HG03159 (cell line): ENCODE data around the gene FUNDC1.
A peak's percentile ranks its signal among the peaks of the same experiment; 100 is the strongest.
"Not testable (repeated sequence)": the region's sequence is repeated elsewhere in the genome, so short reads cannot be mapped to it uniquely, and the experiment has no call there.

Experiments
- ATAC-seq: cut with Tn5 transposase; IDR thresholded peaks from one replicate; pipeline ENCODE4 v1.9.1; 2021; ENCODE audit warnings: mild to moderate bottlenecking, moderate library complexity; ENCODE audit not compliant: unreplicated experiment

FUNDC1 gene, protein sequence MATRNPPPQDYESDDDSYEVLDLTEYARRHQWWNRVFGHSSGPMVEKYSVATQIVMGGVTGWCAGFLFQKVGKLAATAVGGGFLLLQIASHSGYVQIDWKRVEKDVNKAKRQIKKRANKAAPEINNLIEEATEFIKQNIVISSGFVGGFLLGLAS

DNA sequence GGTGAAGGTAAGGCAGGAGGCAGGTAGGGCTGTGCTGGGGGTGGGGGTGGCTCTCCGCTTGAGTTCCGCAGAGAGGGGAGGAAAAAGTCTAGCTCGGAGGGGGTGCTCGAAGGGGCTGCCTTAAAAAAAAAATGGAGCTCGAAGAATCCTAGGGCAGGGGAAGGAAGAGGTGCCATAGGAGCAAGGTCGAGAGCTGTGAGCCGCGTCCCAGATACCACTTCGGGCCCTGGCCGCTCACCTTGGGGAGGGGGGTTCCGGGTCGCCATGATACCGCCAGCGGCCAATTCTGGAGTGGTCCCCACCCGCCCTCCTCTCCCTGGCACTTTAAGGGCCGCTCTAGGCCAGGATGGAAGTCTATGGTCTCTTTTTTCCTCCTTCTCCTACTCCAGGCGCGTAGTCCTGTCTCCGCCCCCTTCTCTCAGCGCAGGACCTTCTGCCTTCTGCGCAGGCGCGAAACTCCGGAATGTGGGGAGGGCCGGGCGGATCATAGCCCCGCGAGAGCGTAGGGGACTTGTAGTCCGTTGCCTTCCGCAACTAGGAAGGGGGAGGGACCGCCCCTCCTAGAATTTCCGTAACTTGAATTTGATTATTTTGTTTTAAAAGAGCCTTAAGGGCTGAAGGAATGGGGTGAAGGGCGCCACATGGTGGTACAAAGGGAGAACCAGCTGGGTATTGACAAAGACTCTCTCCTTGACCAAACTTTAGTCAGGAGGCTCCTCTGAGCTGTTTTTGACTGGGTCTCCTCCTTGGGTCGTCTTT is at the start of gene FUNDC1:
Gene FUNDC1, minus strand, starts transcription at position 293 of the 759 bp plus-strand sequence. Its CDS starts 27 bp downstream, at position 266.
- ATAC-seq: peak; percentile 98

GRCh38 chrX:44585866-44586265 is 43.2 kb upstream of the FUNDC1 start:
- ATAC-seq: no peak

DNA sequence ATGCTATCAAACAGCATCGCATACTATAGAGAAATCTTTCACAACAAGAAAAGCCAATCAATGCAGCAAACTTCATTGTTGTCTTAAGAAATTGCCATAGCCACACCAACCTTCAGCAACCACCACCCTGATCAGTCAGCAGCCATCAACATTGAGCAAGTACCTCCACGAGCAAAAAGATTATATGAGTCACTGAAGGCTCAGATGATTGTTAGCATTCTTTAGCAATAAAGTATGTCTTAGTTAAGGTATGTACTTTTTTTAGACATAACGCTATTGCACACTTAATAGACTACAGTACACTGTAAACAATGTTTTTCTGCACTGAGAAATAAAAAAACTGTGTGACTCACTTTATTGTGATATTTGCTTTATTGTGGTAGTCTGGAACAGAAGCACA is 37.8 kb upstream of the FUNDC1 start:
- ATAC-seq: no peak

DNA sequence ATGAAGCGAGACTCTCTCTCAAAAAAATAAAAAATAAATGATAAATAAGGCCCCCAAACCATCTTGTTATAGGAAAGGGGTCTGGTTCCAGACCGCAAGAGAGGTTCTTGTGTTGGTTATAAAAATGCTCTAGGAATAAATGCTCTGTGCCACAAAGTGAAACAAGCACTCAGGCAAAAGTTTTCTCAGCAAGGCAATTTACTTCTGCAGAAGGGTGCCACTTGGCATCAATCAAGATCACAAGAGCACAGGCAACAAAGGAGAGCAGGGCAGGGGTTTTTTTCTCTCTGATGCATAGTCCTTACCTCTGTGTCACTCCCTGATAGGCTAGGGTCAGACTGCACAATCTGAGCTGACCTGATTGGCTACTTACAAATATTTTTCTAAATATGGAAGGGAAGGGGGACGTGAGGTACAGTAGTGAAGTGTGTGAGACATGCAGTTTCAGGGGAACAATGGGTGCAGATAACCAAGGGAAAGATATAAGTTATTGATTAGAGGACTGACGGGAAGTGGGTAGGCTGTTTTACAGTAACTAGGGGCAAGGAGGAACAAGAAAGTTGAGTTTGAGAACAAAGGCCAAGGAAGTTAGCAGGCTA is 29.8 kb upstream of the FUNDC1 start:
- no peak for ATAC-seq

DNA sequence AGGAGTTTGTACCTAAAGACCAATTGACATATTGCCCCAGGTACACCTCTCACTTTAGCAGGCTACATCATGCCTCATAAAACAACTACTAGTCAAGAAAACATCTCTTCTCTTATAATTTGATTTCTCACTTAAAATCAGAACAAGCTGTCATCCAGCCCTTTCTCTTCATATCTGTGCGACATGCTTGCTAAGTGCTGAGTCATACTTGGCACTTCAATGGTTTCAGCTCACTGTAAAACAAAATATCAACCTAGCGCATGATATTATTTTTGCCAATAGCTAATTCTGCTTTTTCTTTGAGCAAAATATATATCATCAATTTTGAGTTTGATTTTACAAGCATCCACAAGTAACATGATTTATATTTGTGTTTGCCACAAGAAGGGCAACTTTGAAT is 27.9 kb upstream of the FUNDC1 start:
- no peak for ATAC-seq

- no peak for ATAC-seq
Measured at GRCh38 chrX:44569122-44569521, 26.5 kb upstream of the FUNDC1 start.

DNA sequence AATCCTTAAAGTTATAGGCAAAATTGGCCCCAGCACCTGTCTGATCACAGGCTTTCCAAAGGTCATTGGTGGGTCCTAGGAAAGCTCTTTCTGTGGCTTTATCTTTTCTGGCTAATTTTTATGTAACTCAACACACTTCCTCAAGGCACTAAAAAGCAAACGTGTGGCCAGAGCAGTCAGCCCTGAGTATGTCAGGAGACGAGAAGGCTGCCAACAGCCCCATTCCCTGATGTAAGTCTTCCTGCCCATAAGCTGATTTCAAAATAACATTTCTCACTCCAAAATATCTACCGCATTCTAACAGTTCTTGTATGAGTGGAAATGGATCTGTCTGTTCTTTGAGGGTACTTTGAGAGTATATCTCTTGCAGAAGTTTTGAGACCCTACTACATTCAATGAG is 25.5 kb upstream of the FUNDC1 start:
- ATAC-seq: no peak

GRCh38 chrX:44561896-44562295 is 19.2 kb upstream of the FUNDC1 start:
- ATAC-seq: not testable (repeated sequence)

DNA sequence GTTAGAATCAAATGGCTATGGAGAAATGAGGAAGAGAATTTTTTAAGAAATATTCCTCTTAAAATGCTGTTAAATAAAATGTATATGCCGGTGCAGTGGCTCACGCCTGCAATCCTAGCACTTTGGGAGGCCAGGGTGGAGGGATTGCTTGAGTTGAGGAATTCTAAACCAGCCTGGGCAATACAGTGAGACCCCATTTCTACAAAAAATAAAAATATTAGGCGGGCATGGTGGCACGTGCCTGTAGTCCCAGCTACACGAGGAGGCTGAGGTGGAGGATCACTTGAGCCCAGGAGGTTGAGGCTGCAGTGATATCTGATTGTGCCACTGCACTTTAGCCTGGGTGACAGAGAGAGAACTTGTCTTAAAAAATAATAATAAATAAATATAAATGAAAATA is 7.9 kb upstream of the FUNDC1 start:
- ATAC-seq: no peak

GRCh38 chrX:44545454-44545853 is 2.8 kb upstream of the FUNDC1 start:
- ATAC-seq: not testable (repeated sequence)

DNA sequence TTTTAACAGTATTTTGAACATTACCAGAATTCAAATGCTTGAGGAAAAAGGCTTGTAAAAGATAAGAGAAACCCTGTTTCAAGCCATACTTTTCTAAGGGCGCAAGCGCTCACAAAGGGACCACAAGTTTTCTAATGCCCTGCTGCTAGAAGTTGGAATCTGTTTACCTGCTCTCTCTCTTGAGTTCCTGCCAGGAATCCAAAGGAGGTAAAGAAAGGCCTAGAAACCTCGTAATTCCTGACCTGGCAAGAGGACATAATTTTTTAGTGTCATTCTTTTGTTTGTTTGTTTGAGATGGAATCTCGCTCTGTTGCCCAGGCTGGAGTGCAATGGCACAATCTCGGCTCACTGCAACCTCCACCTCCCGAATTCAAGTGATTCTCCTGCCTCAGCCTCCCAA is 1.4 kb upstream of the FUNDC1 start:
- no peak for ATAC-seq

GRCh38 chrX:44536198-44536597 is 6.5 kb downstream of the FUNDC1 start:
- ATAC-seq: no peak

- no peak for ATAC-seq
Measured at GRCh38 chrX:44529310-44529709, 13.3 kb downstream of the FUNDC1 start.

DNA sequence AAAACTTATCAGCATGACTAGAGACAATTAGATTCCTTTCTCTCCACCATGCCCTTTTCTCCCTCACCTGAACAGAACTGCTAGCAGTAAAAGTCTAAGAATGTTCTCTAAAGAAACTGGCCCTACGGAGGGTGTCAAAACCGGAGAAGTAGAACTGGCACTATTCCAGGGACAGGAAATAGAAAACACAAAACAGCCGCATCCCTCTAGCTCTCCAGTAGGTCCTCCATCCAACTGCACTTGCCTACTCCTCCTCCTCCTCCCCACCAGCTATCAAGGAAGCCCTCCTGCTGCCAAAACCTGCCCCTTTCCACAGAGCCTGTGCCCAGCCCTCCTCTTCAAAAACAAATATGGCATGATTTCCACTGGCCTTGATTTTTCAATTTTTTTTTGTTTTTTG is 28.4 kb downstream of the FUNDC1 start:
- ATAC-seq: no peak

GRCh38 chrX:44507292-44507691 is 35.4 kb downstream of the FUNDC1 start:
- ATAC-seq: no peak

- no peak for ATAC-seq
Measured at GRCh38 chrX:44506678-44507077, 36.0 kb downstream of the FUNDC1 start.

DNA sequence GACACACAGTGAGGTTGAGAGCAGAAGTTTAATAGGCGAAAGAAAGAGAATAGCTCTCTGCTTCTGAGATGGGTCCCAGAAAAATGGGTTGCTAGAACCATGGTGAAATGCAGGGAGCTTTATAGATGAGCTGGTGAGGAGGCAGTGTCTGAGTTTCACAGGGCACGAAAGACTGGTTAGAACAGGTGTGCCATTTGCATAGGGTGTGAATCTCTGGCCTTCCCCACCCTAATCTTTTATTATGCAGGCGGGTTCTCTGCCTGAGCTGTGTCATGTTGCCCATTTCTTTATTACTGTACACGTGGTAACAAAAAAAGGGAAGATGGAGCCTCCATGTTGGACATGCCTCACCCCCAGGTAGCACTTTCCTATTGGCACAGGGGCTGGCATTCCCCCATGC is 39.1 kb downstream of the FUNDC1 start:
- no peak for ATAC-seq

- ATAC-seq: no peak
Measured at GRCh38 chrX:44495091-44495490, 47.6 kb downstream of the FUNDC1 start.

- ATAC-seq: no peak
Measured at GRCh38 chrX:44494357-44494756, 48.3 kb downstream of the FUNDC1 start.

- no peak for ATAC-seq
Measured at GRCh38 chrX:44489515-44489914, 53.1 kb downstream of the FUNDC1 start.

GRCh38 chrX:44484607-44485146 is 58.0 kb downstream of the FUNDC1 start:
- no peak for ATAC-seq
